NCI-H2029 (cell line): ENCODE results near the gene AGAP1.

Experiments used
- DNase-seq: peaks from one replicate; lab custom pipeline; 2025; lab: John Stamatoyannopoulos, UW

Gene AGAP1

GRCh38 chr2:235876099-235876679, 382.3 kb downstream of the AGAP1 start:
- no peak for DNase-seq

- DNase-seq, result no peak
Observed at GRCh38 chr2:235877275-235877802, 383.5 kb downstream of the AGAP1 start.

GRCh38 chr2:235879116-235879515, 385.3 kb downstream of the AGAP1 start:
- no peak for DNase-seq

- DNase-seq, result no peak
Observed at GRCh38 chr2:235883675-235884074, 389.8 kb downstream of the AGAP1 start.

GRCh38 chr2:235889302-235889630, 395.4 kb downstream of the AGAP1 start:
- DNase-seq, result no peak

- no peak for DNase-seq
Observed at GRCh38 chr2:235893129-235893698, 399.4 kb downstream of the AGAP1 start.

- no peak for DNase-seq
Observed at GRCh38 chr2:235894839-235895238, 401.0 kb downstream of the AGAP1 start.

GRCh38 chr2:235896061-235896460, 402.2 kb downstream of the AGAP1 start:
- DNase-seq, result no peak

GRCh38 chr2:235897992-235898391, 404.1 kb downstream of the AGAP1 start:
- no peak for DNase-seq

GRCh38 chr2:235898766-235899165, 404.9 kb downstream of the AGAP1 start:
- no peak for DNase-seq

- no peak for DNase-seq
Observed at GRCh38 chr2:235900631-235901030, 406.8 kb downstream of the AGAP1 start.

GRCh38 chr2:235901243-235901642, 407.4 kb downstream of the AGAP1 start:
- DNase-seq, result no peak

GRCh38 chr2:235903782-235904584, 410.1 kb downstream of the AGAP1 start:
- no peak for DNase-seq

GRCh38 chr2:235904585-235904931, 410.7 kb downstream of the AGAP1 start:
- DNase-seq, result no peak

GRCh38 chr2:235908826-235909225, 415.0 kb downstream of the AGAP1 start:
- no peak for DNase-seq

- no peak for DNase-seq
Observed at GRCh38 chr2:235909358-235909757, 415.5 kb downstream of the AGAP1 start.

GRCh38 chr2:235910067-235910466, 416.2 kb downstream of the AGAP1 start:
- no peak for DNase-seq

- no peak for DNase-seq
Observed at GRCh38 chr2:235911125-235911524, 417.3 kb downstream of the AGAP1 start.

GRCh38 chr2:235911633-235912233, 417.9 kb downstream of the AGAP1 start:
- DNase-seq, result no peak

- DNase-seq, result no peak
Observed at GRCh38 chr2:235914756-235915155, 420.9 kb downstream of the AGAP1 start.

- no peak for DNase-seq
Observed at GRCh38 chr2:235917506-235917905, 423.7 kb downstream of the AGAP1 start.

- no peak for DNase-seq
Observed at GRCh38 chr2:235918876-235919275, 425.0 kb downstream of the AGAP1 start.
